SKM-1 treated with dmso at 0.1 percent for 144 hours (cell line): ENCODE results near the gene PIBF1.
"Not testable (repeated sequence)": the region's sequence is repeated elsewhere in the genome, so short reads cannot be mapped to it uniquely, and the experiment has no call there.

Experiments
- DNase-seq: peaks from one replicate; lab custom pipeline; 2025; ENCODE audit not compliant: unreplicated experiment; lab: John Stamatoyannopoulos, UW

PIBF1 gene

DNA sequence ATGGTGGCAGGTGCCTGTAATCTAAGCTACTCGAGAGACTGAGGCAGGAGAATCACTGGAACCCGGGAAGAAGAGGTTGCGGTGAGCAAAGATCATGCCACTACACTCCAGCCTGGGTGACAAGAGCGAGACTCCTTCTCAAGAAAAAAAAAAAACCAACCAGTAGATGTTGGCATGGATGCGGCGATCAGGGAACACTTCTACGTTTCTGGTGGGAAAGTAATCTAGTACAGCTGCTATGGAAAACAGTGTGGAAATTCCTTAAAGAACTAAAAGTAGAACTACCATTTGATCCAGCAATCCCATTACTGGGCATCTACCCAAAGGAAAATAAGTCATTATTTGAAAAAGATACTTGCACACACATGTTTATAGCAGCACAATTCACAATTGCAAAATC lies 119.6 kb downstream of the PIBF1 start:
- DNase-seq, result not testable (repeated sequence)

DNA sequence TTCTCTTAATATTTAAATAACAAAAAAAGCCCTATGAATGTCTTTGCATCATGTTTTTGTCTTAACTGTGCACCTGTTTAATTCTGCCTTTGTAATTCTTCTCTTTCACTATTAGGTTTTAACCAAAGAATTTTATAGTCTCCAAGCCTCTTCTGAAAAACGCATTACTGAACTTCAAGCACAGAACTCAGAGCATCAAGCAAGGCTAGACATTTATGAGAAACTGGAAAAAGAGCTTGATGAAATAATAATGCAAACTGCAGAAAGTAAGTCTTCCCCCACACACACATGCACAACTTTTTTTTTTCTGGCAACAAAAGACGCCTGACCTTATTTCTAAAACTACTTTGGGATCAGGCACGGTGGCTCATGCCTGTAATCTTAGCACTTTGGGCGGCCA lies 126.5 kb downstream of the PIBF1 start:
- DNase-seq, result no peak

DNA sequence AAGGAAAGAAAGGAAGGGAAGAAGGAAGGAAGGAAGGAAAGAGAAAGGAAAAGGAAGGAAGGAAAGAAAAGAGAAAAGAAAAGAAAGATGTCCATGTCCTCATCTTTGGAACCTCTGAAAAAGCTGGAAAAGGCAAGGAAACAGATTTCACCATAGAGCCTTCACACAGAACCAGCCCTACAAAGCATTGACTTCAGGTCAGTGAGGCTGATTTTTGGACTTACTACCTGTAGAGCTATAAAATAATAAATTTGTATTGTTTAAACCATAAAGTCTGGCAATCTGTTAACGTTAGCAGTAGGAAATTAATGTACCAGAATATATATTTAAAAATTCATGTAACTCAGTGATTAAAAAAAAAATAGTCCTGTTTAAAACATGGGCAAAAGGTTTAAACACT lies 130.0 kb downstream of the PIBF1 start:
- DNase-seq, result no peak

DNA sequence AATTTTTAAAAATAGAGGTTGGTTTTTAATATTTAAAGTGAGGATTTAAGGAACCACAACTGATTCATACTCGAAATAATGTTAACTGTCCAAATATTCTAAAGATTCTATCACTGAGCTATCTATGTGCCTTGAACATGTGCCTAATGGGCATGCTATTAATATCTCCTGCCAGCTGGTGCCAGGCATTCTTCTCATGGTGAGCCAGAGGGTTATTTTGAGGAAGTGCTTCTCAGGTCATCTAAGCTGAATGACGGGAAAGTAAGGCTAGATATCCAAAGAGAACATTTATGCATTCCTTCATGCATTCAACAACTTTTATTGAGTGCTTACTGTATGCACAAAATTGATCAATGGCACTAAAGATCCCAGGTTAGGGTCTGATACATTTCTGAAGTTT lies 138.2 kb downstream of the PIBF1 start:
- no peak for DNase-seq

DNA sequence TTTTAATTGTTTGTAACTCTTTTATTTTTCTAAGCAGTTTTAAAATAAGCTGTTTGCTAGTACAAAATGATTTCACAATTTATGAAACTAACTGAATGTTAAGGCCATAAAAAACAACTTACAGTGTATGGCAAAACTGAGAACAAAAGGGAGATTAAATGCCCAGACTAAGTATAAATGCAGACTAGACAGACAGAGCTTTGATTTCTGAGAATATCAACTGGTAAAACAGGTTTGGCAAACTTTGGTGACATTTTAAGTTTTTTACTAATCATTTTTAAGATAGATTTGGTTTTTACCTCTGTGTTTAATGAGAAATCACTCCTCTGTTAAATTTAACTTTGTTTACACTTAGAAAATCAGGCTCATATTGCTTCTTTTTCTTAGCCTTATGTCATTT lies 149.4 kb downstream of the PIBF1 start:
- no peak for DNase-seq

DNA sequence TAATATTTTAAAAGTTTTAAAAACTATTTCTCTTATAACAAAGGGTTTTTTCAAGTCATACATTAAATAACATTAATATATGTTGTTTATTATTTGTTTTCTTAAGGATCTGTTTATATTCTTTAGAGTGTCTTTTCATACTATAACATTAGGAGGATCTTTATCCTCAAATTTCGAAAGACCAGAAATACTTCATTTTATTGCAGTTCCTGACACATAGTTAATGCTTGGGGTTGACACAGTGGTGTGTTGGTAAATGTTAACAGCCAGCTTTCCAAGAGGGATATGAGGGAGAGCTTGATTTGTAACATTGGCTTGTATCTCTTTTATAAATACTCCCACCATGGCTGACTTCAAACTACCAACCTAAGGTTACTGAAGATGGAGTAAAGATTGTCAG lies 150.3 kb downstream of the PIBF1 start:
- no peak for DNase-seq

DNA sequence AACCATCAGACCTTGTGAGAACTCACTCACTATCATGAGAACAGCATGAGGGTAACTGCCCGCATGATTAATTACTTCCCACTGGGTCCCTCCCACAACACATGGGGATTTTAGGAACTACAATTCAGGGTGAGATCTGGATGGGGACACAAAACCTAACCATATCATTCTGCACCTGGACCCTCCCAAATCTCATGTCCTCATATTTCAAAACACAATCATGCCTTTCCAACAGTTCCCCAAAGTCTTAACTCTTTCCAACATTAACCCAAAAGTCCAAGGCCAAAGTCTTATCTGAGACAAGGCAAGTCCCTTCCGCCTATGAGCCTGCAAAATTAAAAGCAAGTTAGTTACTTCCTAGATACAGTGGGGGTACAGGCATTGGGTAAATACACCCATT lies 164.3 kb downstream of the PIBF1 start:
- not testable (repeated sequence) for DNase-seq

DNA sequence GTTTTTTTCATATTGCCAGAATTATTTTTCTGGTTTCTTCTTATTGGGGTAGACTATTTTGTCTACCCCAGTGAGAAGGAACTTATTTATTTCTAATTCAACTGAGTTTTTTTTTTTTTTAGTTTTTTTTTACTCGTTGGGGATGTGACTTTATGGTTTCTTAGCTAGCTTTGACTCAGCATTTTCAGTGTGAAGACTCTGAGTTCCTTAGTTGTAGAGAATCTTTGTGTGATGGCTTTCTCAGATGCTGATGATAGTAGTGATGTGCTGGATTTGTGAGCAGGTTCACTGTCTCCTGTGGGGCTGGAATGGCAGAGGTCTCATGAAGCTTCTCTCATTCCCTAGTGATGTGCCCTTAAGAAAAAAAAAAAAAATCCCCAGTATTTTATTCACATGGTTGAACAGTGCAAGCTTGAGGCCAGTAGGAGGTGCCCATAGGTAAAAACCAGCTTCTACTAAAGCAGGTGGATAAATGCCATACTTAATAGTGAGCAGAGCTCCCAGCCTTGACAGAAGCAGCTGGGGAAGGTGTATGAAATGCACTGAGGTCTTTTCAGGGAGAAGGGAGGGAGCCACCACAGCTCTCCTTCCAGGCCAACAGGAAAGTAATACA lies 170.7 kb downstream of the PIBF1 start:
- DNase-seq, result no peak

DNA sequence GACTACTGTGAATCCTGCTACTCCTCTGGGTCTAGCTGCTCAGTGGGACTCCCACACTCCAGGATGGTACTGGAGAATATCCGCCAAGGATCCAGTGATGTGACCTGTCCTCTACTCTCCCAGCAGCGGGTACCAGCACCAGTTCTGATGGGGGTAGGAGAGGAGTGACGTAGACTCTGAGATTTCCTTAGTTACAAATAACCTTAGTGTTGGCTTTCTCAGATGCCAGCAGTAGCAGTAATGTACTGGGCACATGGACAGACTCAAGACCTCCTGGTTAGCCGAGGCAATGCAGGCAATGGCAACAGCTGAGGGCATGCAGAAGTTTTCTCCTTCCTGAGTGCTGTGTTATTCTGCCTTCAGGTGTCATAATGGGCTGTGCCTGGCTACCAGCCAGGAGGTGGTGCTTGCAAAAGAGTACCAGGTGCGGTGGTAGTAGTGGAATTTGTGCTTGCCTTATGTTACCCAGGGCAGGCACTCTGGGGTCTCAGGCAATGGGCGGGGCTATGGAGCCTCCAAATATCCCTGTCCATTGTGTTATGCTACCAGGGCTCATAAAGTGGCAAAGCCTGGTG lies 171.5 kb downstream of the PIBF1 start:
- no peak for DNase-seq

DNA sequence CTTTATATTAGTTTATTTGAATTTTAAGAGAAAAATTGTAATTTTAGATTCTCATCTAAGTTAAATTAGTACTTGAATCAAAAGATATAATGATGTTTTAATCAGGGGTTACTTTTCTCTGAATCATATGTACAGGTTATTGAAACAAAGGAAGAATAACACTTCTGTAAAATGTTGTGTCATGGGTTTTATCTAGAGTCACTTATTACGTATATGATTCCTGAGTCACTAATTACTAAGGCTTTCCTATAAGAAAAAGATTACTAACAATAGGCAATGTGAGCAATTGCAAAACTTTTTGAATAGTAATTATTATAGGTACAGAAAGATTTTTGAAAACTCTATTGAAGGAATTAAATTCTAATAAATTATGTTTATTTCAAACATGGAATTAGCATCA lies 177.7 kb downstream of the PIBF1 start:
- DNase-seq, result no peak

DNA sequence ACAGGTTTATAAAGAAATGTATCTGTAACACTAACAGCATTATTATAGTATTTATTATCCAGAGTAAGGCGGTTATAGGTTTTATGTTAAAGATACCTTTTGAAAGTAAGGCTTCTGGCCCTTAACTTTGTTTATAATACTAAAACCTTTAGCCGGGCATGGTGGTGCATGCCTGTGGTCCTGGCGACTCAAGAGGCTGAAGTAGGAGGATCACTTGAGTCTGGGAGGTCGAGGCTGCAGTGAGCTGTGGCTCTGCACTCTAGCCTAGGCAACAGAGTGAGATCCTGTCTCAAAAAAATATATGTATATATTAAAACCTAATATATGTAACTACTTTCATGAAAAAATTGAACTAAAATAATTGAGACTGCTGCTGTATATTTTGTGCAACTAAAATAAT lies 178.2 kb downstream of the PIBF1 start:
- DNase-seq, result no peak

DNA sequence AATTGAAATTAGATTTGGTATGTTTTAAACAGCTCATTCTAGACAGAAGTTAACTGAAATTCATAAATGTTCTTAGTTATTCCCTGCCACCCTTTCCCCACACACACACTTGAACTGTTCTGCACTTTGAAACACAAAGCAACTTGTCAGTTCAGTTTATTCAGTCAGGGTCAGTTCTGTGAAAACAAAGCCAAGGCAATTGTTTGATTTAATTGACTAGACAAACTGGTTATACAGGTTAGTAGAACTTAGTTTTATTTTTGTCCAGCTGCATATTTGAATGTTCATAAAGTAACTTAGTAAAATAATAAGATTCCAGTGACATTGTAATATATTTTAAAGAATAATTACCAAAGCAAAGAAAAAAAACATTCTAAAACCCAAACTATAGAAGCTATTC lies 178.6 kb downstream of the PIBF1 start:
- DNase-seq, result no peak

DNA sequence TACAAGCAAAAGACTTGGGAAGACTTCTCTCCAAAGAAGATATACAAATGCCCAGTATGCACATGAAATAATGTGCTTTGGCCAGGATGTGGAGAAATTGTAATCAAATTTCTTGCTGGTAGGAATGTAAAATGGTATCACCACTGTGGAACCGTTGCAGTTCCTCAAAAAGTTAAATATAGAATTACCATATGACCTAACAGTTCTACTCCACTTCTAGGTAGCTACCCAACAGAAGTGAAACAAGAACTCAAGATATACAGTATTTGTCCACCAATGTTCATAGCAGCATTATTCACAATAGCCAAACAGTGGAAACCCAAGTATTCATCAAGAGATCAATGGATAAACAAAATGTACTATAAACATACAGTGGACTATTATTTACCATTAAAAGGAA lies 181.8 kb downstream of the PIBF1 start:
- peak; percentile 26 for DNase-seq

DNA sequence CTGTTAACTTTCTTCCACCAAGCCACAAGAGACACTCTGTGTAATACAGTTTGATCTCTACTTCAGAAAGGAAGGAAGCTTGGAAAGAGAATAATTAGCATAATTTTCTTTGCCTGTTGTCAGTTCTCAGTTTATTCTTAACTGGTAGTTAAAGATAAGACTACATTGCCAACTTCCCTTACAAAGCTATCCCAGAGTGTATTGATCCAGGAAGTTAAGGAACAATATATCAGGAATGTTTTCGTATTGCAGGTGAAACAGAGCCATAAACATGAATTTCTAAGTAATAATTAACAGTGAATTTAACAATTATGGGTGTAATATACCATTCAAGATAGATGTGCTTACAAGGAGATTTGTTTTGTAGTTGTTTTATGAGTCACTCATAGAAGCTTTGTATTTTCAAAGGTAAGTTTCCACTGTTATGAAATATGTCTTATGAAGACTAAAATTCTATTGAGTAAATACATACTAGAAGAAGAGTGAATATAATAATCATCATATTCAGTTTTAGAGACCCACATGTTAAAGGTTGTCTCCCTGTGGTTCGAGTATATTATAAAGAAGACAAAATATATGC lies 188.5 kb downstream of the PIBF1 start:
- no peak for DNase-seq

DNA sequence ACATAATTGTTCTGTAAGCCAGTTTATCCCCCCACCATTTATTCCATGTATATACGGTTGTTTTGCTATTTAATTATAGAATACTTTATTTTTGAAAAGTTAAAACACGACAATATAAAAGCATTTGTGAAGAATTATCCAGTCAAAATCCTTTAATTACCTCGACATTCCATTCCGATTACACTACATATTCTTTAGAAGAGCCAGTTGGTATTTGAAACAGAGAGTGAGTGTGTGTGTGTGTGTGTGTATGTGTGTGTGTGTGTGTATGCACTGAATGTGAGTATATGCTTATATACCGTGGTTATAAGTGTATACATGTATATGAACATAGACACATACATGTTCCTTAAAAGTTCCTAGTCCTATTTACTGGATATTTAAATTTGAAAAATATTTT lies 189.0 kb downstream of the PIBF1 start:
- DNase-seq, result no peak

DNA sequence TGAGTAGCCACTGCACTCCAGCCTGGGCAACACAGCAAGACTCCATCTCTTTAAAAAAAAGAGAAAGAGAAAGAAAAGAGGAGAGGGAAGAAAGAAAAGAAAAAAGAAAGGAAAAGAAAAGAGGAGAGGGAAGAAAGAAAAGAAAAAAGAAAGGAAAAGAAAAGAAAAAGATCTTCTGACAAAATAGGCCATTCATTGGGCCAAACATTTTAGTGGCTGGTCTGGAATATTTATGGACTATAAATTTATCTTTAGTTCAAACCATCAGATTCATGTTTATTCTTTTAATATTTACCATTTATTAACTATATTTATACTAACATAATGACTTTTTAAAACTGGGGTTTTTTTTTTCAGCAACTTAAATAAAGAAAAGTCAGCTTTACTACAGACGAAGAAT lies 191.3 kb downstream of the PIBF1 start:
- DNase-seq, result no peak

DNA sequence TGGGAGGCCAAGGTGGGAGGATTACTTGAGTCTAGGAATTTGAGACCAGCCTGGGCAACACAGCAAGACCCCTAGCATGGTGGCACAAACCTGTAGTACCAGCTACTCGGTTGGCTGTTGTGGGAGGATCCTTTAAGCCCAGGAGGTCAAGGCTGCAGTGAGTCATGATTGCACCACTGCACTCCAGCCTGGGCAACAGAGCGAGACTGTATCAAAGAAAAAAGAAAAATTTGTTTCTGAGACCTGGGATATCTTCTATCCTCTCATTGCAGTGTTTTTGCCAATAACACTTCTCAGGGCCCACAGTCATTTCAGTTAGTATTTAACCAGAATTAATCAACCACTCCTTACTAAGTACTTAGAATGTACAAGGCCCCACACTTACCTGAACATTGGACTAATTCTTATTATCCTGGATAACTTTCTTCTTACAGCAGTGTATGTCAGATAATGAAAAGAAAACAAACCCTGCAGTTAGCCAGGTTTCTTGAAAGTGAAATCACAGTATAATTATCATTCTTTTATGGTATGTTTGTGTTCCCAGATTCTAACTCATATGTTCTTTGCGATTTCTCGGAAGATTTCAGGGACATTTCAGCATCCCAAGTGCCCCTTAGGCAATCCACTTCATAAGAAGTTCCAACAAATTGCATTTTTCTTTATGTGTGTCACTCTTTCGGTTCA lies 201.3 kb downstream of the PIBF1 start:
- no peak for DNase-seq

DNA sequence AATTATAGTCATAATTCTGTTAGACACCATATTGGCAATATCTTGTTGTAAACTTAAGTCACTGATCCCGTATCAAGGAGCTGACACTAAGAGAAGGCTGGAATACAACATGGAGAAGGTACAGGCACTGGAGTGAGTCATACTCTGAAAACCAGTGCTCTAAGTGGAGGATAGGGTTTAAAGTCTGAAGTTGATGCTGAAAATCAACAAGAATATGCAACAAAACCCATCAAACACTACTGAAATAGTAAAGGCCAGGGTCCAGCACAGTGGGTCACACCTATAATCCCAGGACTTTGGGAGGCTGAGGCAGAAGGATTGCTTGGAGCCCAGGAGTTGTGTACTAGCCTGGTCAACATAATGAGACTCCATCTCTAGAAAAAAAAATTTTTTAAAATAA lies 203.7 kb downstream of the PIBF1 start:
- DNase-seq, result no peak

DNA sequence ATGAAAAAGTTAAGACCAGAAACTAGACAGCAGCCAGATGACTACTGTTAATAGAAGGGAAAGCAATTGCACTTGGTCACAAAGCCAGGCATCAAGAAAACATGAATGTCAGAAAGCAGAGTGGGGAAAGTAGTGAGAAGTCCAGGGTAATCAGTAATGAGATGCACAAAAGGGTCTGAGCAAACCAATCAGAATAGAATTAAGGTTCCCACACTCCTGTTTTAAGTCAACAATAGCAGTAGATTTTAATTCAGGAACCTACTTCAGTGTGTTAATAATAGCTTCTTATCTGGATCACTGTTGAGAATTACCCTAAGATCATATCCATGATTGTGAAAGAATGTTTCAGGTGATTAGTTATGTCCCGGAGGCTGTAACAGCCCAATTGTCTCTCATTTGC lies 204.3 kb downstream of the PIBF1 start:
- no peak for DNase-seq

DNA sequence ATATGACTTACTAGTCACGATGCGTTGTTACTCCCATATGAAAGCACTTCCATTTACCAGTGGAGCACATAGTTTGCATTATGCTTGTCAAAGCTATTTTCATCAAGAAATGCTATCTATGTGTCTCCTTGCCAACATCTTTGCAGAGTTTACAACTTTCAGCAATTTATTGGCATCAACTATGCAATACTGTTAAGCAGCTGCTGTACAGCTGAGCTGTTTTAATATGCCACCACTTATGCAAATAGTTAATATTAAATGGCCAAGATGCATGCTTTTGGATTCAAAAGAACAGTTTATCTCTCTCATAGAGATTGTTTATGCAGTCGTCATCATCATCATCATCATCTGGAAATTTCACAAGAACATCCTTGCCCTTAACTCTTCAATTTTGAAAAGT lies 209.0 kb downstream of the PIBF1 start:
- DNase-seq, result no peak

DNA sequence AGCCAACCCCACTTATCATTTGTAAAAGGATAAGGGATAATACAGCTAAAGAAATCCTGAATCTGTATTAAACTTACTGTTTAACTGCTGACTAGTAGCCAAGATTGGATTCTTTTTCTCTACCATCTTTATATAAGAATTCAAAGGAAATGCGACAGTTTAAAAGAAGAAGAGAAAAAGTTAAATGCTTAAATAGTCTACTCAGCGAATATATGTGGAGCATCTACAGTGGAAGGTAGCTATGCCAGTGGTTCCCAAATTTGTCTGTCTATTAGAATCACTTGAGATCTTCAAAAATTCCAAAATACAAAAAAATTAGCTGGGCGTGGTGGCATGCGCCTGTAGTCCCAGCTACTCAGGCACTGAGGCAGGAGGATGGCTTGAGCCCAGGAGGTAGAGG lies 216.1 kb downstream of the PIBF1 start:
- no peak for DNase-seq

DNA sequence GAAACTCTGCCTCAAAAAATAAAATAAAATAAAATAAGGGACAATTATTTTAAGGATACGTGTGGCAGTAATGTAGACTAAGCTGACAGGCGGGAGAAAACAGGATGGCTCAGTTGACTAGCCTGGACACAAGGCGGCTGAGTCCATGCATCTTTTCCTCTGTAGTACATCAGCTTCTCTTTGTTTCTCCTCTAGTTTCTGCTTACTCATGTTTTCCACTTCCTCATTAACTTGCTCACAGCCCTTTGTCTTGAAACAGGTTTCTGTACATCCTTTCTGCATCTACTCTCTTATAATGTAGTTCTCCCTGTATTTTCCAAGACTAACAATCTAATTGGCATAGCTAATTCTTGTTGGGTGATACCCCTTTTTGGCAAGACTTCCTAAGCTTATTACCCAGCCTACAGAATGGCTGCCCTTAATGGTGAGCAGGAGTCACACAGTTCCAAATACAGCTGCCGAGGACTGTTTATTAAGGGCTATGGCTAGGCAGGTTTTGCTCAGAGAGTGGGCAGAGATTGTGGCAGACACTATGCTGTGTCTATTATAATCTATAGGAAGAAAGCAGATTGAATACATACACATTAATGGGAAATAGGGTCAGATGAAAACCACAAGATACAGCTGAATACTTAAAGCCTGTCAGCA lies 218.2 kb downstream of the PIBF1 start:
- DNase-seq, result peak; percentile 92
